Fibroblast of skin of left quadriceps (primary cell): ENCODE measurements around the gene FLAD1.
A peak's percentile ranks its signal among the peaks of the same experiment; 100 is the strongest.

ENCODE experiments used
- DNase-seq, 2 experiments: peaks; one replicate each; pipeline ENCODE4 v3.0.0-alpha.2; 2013; ENCODE audit warnings: low read depth in 2 of 2

Gene FLAD1

GRCh38 chr1:154988058-154988954 lies 5.2 kb downstream of the FLAD1 start:
- DNase-seq: no peak

- no peak for DNase-seq
These were observed 6.2 kb downstream of the FLAD1 start for GRCh38 chr1:154989195-154989860.

DNA sequence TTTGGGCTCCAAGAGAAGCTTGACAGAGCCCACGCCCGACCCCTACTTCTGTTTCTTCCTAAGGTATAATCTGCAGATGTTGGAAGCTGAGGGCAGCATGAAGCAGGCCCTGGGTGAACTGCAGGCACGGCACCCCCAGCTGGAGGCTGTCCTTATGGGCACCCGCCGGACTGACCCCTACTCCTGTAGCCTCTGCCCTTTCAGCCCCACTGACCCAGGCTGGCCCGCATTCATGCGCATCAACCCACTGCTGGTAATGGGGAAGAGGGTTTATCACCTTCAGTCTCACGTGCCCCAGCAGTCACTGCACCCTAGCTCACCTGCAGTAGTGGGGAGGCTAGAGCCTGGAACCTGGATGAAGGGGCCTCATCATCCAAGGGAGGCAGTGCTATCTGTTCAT lies 7.1 kb downstream of the FLAD1 start:
- DNase-seq: no peak

GRCh38 chr1:154992721-154993571 lies 9.8 kb downstream of the FLAD1 start:
- DNase-seq: no peak

DNA sequence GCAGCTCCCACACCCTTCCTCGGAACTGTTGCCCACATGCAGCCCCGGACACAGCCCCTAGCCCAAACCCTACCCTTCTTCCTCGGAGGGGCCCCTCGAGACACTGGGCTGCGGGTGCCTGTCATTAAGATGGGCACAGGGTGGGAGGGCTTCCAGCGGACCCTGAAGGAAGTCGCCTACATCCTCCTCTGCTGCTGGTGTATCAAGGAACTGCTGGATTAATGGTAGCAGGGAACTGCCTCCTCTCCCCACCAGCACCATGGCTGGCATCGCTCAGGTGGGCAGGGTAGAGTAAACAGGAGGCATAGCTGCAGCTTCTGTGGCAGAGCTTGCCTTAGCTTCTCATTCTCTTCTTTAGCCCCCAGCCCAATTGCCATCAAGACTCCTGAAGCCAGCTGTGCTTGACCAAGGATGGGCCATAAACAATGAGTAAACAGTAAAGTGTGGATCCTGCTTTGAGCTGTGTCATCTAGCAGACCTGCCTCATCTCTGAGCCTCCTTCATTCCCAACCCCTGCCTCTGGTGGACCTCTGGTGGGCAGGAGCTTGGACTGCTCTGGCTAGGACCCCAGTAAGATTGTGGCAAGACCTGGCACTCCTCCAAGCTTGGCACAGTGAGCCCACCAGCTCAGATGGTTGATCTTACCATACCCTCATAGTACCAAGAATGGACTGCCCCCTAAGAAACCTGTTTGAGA lies 10.6 kb downstream of the FLAD1 start, which contains the start of gene LENEP:
Gene LENEP (plus strand): TSS at position 15 of the 697 bp plus-strand sequence. CDS start 22 bp downstream, at position 37.
- no peak for DNase-seq

- DNase-seq: no peak
These were observed 11.1 kb downstream of the FLAD1 start for GRCh38 chr1:154994269-154994587.

- no peak for DNase-seq
These were observed 11.4 kb downstream of the FLAD1 start for GRCh38 chr1:154994591-154994990.

DNA sequence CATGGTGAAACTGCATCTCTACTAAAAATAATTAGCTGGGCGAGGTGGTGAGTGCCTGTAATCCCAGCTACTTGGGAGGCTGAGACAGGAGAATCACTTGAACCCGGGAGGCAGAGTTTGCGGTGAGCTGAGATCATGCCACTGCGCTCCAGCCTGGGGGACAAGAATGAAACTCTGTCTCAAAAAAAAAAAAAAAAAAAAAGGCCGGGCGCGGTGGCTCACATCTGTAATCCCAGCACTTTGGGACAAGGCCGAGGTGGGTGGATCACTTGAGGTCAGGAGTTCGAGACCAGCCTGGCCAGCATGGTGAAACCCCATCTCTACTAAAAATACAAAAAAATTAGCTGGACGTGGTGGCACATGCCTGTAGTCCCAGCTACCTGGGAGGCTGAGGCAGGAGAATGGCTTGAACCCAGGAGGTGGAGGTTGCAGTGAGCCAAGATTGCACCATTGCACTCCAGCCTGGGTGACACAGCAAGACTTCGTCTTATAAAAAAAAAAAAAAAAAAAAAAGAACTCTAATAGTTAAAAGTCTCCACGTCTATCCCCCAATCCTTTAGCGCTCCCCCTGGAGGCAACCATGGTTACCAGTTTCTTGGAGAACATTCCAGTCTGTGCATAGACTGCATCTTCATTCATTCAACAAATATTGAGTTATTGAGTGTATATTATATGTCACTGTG lies 12.3 kb downstream of the FLAD1 start:
- peak; percentile 62 to 70 for DNase-seq

DNA sequence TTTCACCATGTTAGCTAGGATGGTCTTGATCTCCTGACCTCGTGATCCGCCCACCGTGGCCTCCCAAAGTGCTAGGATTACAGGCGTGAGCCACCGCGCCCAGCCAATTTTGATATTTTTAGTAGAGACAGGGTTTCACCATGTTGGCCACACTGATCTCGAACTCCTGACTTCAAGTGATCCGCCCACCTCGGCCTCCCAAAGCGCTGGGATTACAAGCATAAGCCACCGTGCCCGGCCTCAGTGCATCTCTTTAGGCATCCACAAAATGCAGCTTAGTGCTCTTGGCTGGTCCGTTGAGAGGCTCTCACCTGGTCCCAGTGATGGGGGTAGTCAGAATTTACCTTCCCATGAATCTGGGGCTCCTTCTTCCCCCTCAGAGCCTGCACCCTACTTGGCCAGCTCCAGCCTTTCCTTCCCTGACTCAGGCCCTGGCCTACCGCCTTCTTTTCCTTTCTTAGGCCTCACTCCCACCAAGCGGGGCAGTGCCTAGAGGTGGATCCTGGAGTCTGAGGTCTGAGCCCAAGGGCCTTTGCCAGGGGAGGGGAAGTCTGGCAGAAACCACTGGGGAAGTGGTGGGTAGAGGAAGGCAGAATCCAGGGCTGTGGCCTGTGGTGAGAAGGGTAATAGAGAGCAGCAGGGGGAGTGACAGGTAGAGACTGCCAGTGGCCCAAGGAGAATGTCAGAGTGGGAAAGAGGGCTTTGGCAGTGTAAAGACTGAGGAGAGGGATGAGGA lies 14.0 kb downstream of the FLAD1 start:
- DNase-seq: no peak

DNA sequence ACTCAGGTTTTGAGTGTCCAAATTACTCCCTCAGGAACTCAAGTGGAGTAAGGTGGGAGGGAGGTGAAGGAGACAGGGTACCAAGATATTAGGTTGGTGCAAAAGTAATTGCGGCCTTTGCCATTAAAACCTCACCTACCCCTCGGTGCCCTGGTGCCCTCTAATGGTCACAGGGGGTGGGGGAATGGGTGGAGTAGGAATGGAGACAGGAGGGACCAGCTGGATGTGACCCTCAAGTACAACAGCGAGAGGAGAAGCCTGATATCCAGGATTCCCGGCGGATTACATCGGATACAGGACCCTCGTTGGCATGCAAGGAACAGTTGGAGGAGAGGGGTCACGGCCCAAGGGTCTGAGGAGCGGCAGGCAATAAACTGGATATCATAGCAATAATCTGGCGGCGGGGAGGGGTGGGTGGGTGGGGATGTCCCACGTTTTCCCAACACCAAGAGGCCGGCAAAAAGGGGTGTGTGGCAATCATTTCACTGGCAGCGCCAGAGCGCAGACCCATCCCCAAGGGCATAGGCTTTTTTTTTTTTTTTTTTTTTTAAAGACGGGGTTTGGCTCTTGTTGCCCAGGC lies 15.1 kb downstream of the FLAD1 start:
- DNase-seq: no peak

DNA sequence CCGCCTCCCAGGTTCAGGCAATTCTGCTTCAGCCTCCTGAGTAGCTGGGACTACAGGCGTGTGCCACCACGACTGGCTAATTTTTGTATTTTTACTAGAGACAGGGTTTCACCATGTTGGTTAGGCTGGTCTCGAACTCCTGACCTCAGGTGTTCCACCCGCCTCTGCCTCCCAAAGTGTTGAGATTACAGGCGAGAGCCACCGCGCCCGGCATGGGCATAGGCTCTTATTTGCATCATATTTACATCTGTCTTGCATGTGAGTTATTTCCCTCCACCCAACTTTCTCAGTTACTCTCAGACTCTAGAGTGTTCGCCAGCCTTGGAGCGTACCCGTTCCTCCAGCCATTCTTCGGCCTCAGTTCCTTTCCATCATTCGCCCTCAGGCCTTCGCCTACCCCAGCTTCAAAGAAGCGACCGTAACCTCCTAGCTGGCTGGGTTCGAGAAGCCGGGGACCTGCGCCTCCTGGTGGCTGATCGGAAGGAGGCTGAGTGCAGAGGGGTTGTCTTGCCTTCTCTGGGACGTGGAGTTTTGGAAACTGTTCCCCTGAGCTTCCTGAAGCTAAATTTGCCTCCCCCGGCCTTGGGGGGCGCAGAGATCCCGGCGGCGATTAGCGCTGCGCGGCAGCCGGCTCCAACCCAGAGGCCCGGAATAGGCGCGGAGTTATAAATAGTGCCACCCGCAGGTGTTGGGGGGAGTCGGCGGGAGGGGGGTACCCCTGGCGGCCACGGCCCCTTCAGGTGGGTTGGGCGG lies 15.8 kb downstream of the FLAD1 start:
- peak in 1 of 2 experiments; percentile 41 for DNase-seq

DNA sequence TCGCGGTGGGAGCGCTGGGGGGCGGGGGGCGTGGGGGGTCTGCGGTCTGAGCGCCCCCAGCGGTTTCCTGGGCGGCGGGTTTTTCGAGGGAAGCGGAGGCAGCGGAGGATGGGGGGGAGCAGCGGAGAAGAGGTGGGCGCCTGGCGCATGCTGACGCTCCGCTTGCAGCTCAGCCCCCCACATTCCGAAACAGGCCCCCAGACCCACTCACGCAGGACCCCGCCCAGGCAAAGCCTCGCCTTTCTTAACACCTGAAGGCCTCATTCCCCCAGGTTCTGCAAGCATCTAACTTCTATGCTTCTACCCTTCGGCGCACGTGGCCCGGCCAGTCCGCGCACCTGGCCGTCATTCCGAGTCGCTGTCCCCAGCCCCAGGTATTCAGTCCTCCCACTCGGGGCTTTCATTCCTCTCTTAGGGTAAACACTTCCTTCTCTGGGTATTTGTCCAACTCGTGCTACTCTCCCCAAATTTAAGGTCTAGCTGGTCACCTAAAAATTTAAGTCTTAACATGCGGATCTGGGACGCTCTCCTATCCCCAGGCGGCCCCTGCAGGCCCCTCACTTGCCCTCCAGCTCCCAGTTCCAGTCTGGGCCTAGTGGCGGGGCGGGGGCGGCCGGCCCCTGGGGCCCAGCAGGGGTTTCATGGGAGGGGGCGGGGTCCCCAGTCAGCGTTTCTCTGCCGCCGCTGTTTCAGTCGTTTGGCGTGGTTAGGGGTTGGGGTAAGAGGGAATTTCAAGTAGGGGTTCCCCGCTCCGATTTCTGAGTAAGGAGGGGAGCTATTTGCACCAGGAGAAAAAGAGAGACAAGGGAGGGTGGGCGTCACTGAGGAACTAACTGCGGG lies 16.6 kb downstream of the FLAD1 start:
- DNase-seq: no peak

- no peak for DNase-seq
These were observed 17.2 kb downstream of the FLAD1 start for GRCh38 chr1:155000411-155000725.

GRCh38 chr1:155000726-155001424 lies 17.7 kb downstream of the FLAD1 start:
- DNase-seq: peak; percentile 57 to 71

DNA sequence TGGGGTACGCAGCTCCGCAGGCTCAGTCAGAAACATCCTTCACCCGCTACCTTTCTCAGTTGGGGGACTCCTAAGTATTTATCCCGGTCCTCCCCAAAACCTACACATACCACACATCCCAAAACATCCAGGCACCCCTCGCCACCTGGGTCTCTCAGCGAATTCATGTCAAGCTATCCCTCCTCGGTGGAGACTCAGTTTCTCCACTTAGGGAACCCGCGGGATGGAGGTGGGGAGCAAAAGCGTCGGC lies 18.2 kb downstream of the FLAD1 start:
- DNase-seq: no peak

DNA sequence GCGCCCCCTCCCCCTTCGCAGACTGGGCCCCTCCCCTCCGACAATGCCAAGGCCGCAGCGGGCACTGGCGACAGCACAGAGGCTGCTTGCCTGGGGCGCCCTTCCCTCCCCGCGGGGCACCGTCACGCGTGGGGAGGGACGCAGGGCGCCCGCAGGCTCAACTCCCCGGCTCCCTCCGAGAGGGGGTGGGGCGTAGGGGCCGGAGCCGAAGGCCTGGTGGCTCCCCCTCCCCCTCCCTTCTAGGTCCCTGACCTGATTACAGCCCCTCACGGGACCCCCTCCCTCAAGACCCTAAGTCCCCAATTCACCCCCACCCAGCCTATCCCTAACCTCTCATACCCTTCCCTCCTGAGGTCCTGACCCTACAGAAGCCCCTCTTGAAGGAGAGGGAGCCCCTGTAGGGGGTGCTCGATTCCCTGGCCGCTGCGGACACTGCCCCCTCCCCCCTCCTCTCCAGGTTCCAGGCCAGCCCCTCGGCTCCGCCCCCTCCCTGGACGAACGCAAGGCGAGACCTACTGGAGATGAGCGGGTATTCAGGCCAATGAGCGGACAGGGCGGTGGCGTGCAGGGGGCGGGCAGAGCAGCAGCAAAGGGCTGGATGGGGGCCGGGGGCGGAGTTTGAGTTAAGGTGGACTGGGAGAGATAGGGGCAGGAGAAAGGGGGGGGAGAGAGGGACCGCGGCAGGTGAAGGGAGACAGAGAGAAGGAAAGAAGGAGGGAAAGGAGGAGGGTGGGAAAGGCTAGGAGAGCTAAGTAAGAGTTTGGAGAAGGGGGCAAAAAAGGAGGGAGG lies 18.7 kb downstream of the FLAD1 start:
- DNase-seq: peak; percentile 97 to 98

DNA sequence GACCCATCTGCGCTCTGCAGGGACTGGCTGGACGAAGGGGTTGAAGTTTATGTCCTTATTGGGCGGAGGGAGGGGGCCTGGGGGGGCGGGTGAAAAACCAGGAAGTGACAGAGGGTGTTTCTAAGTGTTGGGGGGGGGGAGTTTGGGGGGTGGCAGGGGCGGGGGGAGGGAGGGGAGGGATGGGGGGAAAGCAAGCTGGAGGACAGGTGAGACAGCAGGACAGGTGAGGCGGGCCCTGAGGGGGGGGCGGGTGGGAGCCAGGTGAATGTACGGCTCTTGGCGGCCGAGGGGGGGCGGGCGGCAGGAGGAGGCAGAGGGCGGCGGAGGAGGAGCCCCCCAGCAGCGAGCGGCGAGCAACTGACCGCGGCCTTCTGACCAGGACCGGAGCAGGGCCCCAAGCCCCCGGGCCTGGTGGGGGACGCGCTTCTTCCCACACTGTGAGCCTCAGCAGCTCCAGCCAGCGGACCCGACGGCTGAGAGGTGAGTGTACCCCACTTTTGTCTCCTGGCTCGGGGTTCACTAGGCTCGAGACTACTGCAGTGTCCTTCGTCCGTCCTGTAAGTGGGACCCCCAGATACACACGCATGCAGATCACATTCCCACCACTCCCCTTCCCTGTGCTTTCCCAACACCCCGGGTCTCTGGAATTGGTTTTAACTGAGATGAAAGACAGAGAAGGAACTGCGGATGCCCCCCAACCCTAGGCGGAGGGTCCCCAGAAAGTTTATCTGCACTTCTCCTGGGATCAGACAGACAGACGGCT lies 19.5 kb downstream of the FLAD1 start, which contains the start of gene ZBTB7B:
Gene ZBTB7B (plus strand): TSS at position 339 of the 763 bp plus-strand sequence. CDS start 11,859 bp downstream, outside the sequence.
- DNase-seq: no peak
